PC-3 (cell line): ENCODE results near the gene CDH26. TPM values are rescaled to one million over a fixed set of nuclear protein-coding genes. Genes with fewer than 3 reads are reported as not detected.

Experiments used
- ATAC-seq: fragments of 200-7000 bp; cut with Tn5 transposase; 2 replicates; pipeline ENCODE4 v1.9.1; 2020; ENCODE audit warnings: mild to moderate bottlenecking, moderate library complexity
- BruUV-seq: library from RNA; stranded (reverse); fragments of 400-500 nt; replicated peaks from 2 replicates; lab custom pipeline; 2021; lab: Mats Ljungman, UMichigan
- CTCF ChIA-PET: fragments of 300-600 bp; sonication (Branson Sonifier 250); formaldehyde crosslinking; loops from one replicate; lab custom pipeline; 2022; ENCODE audit warnings: antibody characterized with exemption; lab: Charles Lee
- POLR2A ChIA-PET: fragments of 300-600 bp; sonication (Branson Sonifier 250); formaldehyde crosslinking; loops from one replicate; lab custom pipeline; 2022; ENCODE audit warnings: antibody characterized with exemption; ENCODE audit not compliant: unreplicated experiment; lab: Charles Lee
- DNase-seq: peaks from one replicate; pipeline ENCODE4 v3.0.0-alpha.2; 2015
- H2AFZ ChIP-seq: fragments of 300-600 bp; sonication (generic); 2 replicates; pipeline ENCODE4 v1.6.0; 2016; ENCODE audit warnings: antibody characterized with exemption, low read length
- H3F3A ChIP-seq: fragments of 300-600 bp; sonication (generic); one replicate; pipeline ENCODE4 v1.6.0; 2017; ENCODE audit warnings: antibody characterized with exemption, low read length, control low read depth, mild to moderate bottlenecking; ENCODE audit not compliant: unreplicated experiment
- H3K27ac ChIP-seq: fragments of 300-600 bp; sonication (generic); 2 replicates; pipeline ENCODE4 v1.5.1; 2016; ENCODE audit warnings: mild to moderate bottlenecking, low read length
- H3K27me3 ChIP-seq: fragments of 300-600 bp; sonication (generic); 2 replicates; pipeline ENCODE4 v1.6.1; 2016; ENCODE audit warnings: low read length, mixed read lengths
- H3K36me3 ChIP-seq: fragments of 300-600 bp; sonication (generic); 2 replicates; pipeline ENCODE4 v1.6.1; 2016; ENCODE audit warnings: low read depth, mixed run types, low read length, mixed read lengths
- H3K4me1 ChIP-seq: fragments of 300-600 bp; sonication (generic); 2 replicates; pipeline ENCODE4 v1.5.1; 2016; ENCODE audit warnings: low read length; ENCODE audit not compliant: insufficient read depth
- H3K4me2 ChIP-seq: fragments of 300-600 bp; sonication (generic); 2 replicates; pipeline ENCODE4 v1.6.0; 2016; ENCODE audit warnings: low read length
- H3K4me3 ChIP-seq: fragments of 300-600 bp; sonication (generic); 2 replicates; pipeline ENCODE4 v1.5.1; 2016; ENCODE audit warnings: mild to moderate bottlenecking, low read length, mixed read lengths
- H3K79me2 ChIP-seq: fragments of 300-600 bp; sonication (generic); 2 replicates; pipeline ENCODE4 v1.6.1; 2017; ENCODE audit warnings: low read length, mixed read lengths
- H3K9ac ChIP-seq: fragments of 300-600 bp; sonication (generic); 2 replicates; pipeline ENCODE4 v1.6.0; 2016; ENCODE audit warnings: mild to moderate bottlenecking, low read length
- H3K9me2 ChIP-seq: fragments of 300-600 bp; sonication (generic); replicated peaks from 2 replicates; pipeline ENCODE4 v1.6.1; 2016; ENCODE audit warnings: mixed run types, low read length, mixed read lengths
- H3K9me3 ChIP-seq: fragments of 300-600 bp; sonication (generic); 2 replicates; pipeline ENCODE4 v1.6.1; 2016; ENCODE audit warnings: low read length, mixed read lengths
- H4K20me1 ChIP-seq: fragments of 300-600 bp; sonication (generic); 2 replicates; pipeline ENCODE4 v1.6.1; 2016; ENCODE audit warnings: low read length, mixed read lengths
- EZH2 ChIP-seq: fragments of 300-600 bp; sonication (generic); IDR thresholded peaks from one replicate; pipeline ENCODE4 v1.6.1; 2017; ENCODE audit warnings: antibody characterized with exemption, mild to moderate bottlenecking, low read length; ENCODE audit not compliant: unreplicated experiment
- EZH2phosphoT487 ChIP-seq: fragments of 300-600 bp; sonication (generic); IDR thresholded peaks from 2 replicates; pipeline ENCODE4 v1.6.1; 2018; ENCODE audit warnings: mild to moderate bottlenecking, antibody characterized with exemption, low read length, borderline replicate concordance
- intact Hi-C: fragments of 100-400 bp; cut with micrococcal nuclease; formaldehyde crosslinking; loops from 2 replicates; pipeline ENCODE4 v1.9.0; 2023
- total RNA-seq: library from RNA; depleted of rRNA; stranded (reverse); fragments of >200 nt; gene quantifications from 2 replicates; pipeline ENCODE4 v1.2.3, GENCODE V29; 2014
- TF ChIP-seq, protein P1 (sequence below): fragments of 300-600 bp; sonication (generic); conservative IDR thresholded peaks from 2 replicates; pipeline ENCODE4 v1.5.1; 2017; ENCODE audit warnings: antibody characterized with exemption, low read depth, mild to moderate bottlenecking, low read length

Gene CDH26
- total RNA-seq, 1 experiment from 2014 or later = 1.2 TPM

- DNase-seq (no peak), ATAC-seq (no peak)
- no peaks in the 10 kb centered on the region for H3K9me3 ChIP-seq
- no peak overlapping the region for H2AFZ ChIP-seq
- ChIA-PET POLR2A (no interaction called here), CTCF (no interaction called here)
- H3K4me2 ChIP-seq = no peak overlapping the region
- no peaks in the 10 kb centered on the region for H3K79me2 ChIP-seq
- H3K27me3 ChIP-seq = no peaks in the 10 kb centered on the region
- no peaks in the 10 kb centered on the region for H4K20me1 ChIP-seq
- H3K9ac ChIP-seq = no peak overlapping the region
- H3K27ac ChIP-seq = no peak overlapping the region
- peaks cover 13% of the 10 kb centered on the region for H3K4me1 ChIP-seq
- H3K9me2 ChIP-seq = no peaks in the 10 kb centered on the region
- no peaks in the 10 kb centered on the region for H3K36me3 ChIP-seq
- H3F3A ChIP-seq = no peaks in the 10 kb centered on the region
- intact Hi-C loops = no loop called here
- TF ChIP-seq EZH2phosphoT487 (no peak), EZH2 (no peak)
- TF ChIP-seq, protein P1, sequence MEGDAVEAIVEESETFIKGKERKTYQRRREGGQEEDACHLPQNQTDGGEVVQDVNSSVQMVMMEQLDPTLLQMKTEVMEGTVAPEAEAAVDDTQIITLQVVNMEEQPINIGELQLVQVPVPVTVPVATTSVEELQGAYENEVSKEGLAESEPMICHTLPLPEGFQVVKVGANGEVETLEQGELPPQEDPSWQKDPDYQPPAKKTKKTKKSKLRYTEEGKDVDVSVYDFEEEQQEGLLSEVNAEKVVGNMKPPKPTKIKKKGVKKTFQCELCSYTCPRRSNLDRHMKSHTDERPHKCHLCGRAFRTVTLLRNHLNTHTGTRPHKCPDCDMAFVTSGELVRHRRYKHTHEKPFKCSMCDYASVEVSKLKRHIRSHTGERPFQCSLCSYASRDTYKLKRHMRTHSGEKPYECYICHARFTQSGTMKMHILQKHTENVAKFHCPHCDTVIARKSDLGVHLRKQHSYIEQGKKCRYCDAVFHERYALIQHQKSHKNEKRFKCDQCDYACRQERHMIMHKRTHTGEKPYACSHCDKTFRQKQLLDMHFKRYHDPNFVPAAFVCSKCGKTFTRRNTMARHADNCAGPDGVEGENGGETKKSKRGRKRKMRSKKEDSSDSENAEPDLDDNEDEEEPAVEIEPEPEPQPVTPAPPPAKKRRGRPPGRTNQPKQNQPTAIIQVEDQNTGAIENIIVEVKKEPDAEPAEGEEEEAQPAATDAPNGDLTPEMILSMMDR = no peak
- H3K4me3 ChIP-seq = no peak overlapping the region
- no TSS peak for BruUV-seq
These were observed 85.2 kb downstream of the CDH26 start for GRCh38 chr20:60043435-60043834.

GRCh38 chr20:60046011-60046413 lies 87.8 kb downstream of the CDH26 start:
- H3K79me2 ChIP-seq = no peaks in the 10 kb centered on the region
- ATAC-seq (no peak), DNase-seq (no peak)
- no peak overlapping the region for H3K27ac ChIP-seq
- H3F3A ChIP-seq = no peaks in the 10 kb centered on the region
- peaks cover 18% of the 10 kb centered on the region for H3K4me1 ChIP-seq
- H3K4me2 ChIP-seq = no peak overlapping the region
- H3K36me3 ChIP-seq = no peaks in the 10 kb centered on the region
- no peaks in the 10 kb centered on the region for H3K27me3 ChIP-seq
- ChIA-PET POLR2A (no interaction called here), CTCF (no interaction called here)
- H3K4me3 ChIP-seq = no peak overlapping the region
- no peak overlapping the region for H2AFZ ChIP-seq
- no peak for TF ChIP-seq EZH2
- no peak for TF ChIP-seq EZH2phosphoT487
- TF ChIP-seq, protein P1 = no peak
- H3K9me2 ChIP-seq = no peaks in the 10 kb centered on the region
- intact Hi-C loops = no loop called here
- no peaks in the 10 kb centered on the region for H4K20me1 ChIP-seq
- BruUV-seq = no TSS peak
- H3K9me3 ChIP-seq = no peaks in the 10 kb centered on the region
- H3K9ac ChIP-seq = no peak overlapping the region

- ATAC-seq = no peak
These were observed 88.2 kb downstream of the CDH26 start for GRCh38 chr20:60046436-60046835.

More at GRCh38 chr20:60046436-60046835, 88.2 kb downstream of the CDH26 start:
- H3K36me3 ChIP-seq = no peaks in the 10 kb centered on the region
- no peaks in the 10 kb centered on the region for H3K79me2 ChIP-seq
- ChIA-PET POLR2A (no interaction called here), CTCF (no interaction called here)
- H3F3A ChIP-seq = no peaks in the 10 kb centered on the region
- H2AFZ ChIP-seq = no peak overlapping the region
- intact Hi-C loops = no loop called here
- BruUV-seq = no TSS peak
- H4K20me1 ChIP-seq = no peaks in the 10 kb centered on the region
- no peaks in the 10 kb centered on the region for H3K9me2 ChIP-seq
- no peak overlapping the region for H3K27ac ChIP-seq
- H3K9ac ChIP-seq = no peak overlapping the region
- peaks cover 16% of the 10 kb centered on the region for H3K4me1 ChIP-seq
- no peak for TF ChIP-seq EZH2phosphoT487
- TF ChIP-seq, protein P1 = no peak
- no peak for TF ChIP-seq EZH2
- DNase-seq = no peak
- H3K9me3 ChIP-seq = no peaks in the 10 kb centered on the region
- no peaks in the 10 kb centered on the region for H3K27me3 ChIP-seq
- no peak overlapping the region for H3K4me2 ChIP-seq
- no peak overlapping the region for H3K4me3 ChIP-seq
